SW480 (cell line): ENCODE measurements around the gene CAMTA1.

Experiments used
- DNase-seq: peaks from one replicate; pipeline ENCODE4 v3.0.0-alpha.2; 2016; ENCODE audit warnings: low spot score

Gene CAMTA1

DNA sequence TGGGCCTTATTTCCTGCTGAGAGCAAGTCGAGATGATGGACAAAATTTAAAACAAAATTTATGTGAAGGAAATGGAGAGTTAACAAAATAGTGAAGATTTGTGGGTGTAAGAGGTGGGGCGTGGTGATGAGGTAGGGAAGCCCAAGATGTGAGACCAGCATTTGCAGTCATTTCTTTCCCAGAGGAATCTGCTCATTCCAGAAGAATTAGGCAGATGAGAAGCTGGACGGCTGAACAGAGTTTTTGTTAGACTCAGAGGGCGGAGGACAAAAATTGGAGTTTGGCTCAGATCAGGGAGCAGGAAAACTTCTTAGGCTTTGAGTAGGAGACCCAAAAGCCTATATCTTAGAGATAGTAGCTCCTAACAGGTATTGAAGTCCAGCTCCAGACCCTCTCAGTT, 65.3 kb downstream of the CAMTA1 start:
- DNase-seq = no peak

DNA sequence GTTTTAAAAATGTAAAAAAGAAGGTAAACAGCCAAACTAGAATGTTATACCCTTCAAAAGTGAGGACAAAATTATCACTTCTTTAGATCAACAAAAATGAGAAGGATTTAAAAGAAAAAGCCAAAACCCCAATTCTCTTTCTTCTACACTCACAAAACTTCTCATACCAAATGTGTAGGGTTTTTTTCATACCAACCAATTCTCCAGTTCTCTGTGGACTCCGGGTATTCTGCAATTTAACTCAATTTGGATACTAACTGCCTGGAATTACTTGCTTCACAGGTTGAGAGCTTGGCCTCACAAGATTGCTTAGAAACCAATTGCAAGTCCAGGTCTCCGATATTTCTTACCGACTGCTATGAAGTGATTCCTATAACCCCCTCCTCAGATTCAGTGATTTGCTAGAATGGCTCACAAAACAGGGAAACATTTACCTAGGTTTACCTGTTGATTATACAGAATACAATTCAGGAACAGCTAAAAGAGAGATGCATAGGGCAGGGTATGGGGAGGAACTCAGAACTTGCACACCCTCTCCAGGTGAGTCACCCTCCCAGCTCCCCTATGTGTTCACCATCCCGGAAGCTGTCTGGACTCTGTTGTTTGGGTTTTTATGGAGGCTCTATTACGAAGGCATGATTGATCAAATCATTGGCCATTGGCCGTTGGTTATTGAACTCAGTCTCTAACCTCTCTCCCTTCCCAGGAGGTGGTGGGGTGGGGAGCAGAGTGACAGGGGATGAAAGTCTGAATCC, 67.1 kb downstream of the CAMTA1 start:
- DNase-seq = no peak

GRCh38 chr1:6854166-6854565, 68.9 kb downstream of the CAMTA1 start:
- no peak for DNase-seq

GRCh38 chr1:6857831-6858230, 72.6 kb downstream of the CAMTA1 start:
- DNase-seq = no peak

GRCh38 chr1:6858596-6858995, 73.3 kb downstream of the CAMTA1 start:
- no peak for DNase-seq

DNA sequence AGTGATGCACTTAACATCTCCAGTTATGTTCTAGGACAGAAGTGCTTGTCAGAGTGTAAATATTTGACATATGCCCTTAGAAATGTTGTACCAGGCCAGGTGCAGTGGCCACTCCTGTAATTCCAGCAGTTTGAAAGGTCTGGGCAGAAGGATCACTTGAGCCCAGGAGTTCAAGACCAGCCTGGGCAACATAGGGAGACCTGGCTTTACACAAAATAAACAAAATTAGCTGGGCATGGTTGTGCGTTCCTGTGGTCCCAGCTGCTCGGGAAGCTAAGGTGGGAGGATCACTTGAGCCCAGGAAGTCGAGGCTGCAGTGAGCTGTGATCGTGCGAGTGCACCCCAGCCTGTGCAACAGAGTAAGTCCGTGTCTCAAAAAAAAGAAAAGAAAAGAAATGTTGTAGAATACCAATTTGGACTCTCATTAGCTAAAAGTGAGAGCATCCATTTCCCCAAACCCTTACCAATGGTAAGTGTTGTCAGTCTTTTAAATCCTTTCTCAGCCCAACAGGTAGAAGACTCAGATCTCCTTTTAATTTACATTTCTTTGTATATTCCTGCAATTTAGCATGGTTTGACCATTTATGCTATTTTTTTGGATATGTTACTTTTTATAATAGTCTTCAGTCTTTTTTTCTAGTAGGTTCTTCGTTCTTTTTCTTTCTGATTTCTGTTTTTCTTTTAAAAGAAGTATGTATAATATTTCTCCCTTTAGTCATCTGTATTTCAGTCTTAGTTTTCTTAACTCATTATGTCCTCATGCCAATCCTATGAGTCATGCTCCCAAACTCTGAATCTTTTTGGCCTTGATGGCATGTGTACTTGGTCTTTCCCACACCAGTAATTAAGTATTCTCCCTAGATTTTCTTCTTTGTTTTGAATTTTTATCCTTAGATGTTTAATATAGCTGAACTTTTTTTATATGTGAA, 74.4 kb downstream of the CAMTA1 start:
- DNase-seq = peak; percentile 45

DNA sequence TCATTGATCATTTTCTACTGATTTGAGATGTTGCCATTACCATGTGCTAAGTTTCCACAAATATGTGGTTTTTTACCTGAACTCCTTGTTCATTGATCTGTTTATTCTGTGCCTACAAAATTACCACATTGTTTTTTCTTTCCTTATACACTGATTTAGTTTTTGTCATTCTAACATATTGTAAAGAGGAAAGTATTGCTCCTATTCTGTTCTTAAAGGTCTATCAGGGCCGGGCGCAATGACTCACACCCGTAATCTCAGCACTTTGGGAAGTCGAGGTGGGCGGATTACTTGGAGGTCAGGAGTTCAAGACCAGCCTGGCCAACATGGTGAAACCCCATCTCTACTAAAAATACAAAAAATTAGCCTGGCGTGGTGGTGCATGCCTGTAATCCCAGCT, 75.1 kb downstream of the CAMTA1 start:
- no peak for DNase-seq

DNA sequence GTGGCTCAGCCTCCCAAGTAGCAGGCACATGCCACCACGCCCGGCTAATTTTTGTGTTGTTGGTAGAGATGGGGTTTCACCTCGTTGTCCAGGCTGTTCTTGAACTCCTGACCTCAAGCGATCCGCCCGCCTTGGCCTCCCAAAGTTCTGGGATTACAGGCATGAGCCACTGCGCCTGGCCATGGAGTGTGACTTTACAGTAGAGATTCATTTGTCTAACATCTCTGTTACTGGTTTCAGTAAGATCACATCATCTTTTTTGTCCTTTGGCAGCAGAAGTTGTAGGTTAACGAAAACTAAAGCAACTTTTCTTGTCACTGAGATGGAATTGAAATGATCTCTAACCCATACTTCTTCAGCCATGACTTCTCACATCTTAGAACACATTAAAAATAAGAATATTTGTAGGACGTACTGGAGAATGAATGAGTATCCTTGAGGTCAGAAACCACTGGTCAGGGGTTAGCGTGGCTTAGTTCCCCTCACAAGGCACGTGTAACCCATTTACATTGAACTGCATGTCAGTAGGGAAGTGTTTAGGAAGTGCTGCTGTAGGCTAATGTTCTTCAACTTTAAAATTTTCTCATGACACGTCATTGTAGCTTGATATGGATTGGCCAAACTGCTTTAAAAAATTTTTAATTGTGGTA, 75.9 kb downstream of the CAMTA1 start:
- no peak for DNase-seq

DNA sequence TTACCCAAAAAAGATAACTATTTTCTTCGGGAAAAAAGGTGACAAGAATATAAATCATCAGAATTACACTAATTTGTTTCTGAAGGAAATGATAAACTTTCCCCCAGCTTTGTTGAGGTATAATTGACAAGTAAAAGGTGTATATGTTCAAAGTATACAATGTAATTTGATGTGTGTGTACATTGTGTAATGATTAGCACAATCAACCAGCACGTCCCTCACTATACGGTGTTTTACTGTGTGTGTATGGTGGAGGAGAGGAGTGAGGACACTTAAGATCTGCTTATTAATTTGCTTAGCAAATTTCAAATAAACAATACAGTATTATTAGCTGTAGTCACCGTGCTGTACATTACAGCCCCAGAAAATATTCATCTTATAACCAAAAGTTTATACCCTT, 77.7 kb downstream of the CAMTA1 start:
- DNase-seq = no peak

- DNase-seq = no peak
Observed at GRCh38 chr1:6864166-6864565, 78.9 kb downstream of the CAMTA1 start.

GRCh38 chr1:6866825-6867224, 81.6 kb downstream of the CAMTA1 start:
- DNase-seq = no peak

- no peak for DNase-seq
Observed at GRCh38 chr1:6867321-6867720, 82.1 kb downstream of the CAMTA1 start.

- DNase-seq = no peak
Observed at GRCh38 chr1:6867729-6868659, 82.7 kb downstream of the CAMTA1 start.

DNA sequence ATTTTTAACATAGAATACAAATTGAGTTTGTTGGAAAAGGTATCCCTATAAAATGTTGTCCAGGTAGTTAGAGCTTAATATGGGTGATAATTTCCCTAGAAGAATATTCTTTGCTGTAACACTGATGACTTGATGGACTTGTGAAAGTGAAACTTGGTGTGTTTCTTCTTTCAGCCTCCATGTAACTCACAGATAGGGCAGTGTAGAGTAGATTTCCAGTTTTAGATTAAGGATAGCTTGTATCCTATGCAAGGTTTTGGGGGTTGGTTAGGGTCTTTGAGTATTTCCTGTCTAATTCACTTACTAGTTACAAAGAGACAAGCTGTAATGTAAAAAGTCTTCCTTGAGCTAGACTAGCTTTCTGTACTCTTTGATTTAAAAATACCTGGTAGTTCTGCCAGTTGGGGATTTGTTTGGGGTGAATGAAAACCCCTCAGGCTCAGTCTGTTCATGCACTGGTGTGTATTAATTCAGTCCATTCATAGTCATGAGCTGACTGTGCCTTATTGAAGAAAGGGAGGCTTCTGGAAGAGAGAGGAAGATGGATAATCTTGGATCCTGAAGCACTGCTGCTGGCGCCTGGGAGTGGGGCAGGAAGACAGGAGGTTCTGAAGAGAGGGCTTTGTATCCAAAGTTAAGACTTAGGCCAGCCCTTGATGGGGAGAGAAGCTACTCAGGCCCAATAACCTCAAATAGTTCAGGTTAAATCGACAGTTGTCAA, 83.6 kb downstream of the CAMTA1 start:
- no peak for DNase-seq

DNA sequence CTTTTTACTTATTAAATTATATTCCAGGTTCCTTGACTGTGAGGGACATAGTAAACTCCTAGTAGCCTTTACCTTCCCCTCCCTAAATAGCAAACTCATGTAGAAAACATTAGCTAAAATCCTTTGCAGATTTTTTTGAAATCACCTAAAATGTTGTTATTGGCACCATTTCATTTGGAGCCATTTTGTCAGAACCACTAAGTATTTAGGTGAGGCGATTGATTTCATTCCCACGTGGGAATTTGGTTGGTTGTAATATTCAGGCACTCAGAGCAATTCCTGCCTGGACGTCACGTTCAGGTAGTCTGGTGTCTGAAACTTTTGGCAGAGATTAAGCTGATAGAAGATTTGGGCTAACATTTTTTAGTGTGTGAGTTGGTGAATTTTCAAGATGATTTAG, 84.3 kb downstream of the CAMTA1 start:
- DNase-seq = no peak

- DNase-seq = no peak
Observed at GRCh38 chr1:6870086-6870485, 84.8 kb downstream of the CAMTA1 start.

- no peak for DNase-seq
Observed at GRCh38 chr1:6870571-6870970, 85.3 kb downstream of the CAMTA1 start.

DNA sequence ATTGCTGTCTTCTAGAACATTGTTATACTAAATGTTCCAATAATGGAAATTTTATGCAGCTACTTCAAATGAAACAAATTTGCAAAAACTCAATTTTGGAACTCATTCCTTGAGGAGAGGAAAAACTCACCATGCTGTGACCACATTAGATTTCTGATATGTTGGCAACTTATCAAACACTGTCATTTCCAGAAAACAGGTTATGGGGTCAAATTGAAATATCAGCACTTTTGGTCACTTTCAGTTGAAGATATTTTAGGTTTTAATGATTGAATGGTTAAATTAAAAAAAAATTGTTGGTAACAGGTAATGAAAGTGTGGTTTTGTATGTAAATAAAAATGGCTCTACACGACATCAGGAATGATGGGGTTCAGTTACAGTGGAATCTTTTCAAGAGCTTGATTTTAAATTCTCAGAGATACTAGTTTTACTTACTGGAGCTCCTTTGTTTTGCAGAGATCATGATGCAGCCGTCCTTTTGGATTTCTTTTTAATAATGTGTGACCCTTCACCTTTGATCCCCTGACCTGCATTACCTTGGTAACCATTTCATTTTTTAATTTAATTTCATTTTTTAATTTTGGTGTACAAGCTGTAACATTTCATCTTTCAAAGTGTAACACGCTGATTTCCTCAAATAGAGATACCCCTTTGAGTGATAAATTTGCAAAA, 86.2 kb downstream of the CAMTA1 start:
- DNase-seq = no peak

DNA sequence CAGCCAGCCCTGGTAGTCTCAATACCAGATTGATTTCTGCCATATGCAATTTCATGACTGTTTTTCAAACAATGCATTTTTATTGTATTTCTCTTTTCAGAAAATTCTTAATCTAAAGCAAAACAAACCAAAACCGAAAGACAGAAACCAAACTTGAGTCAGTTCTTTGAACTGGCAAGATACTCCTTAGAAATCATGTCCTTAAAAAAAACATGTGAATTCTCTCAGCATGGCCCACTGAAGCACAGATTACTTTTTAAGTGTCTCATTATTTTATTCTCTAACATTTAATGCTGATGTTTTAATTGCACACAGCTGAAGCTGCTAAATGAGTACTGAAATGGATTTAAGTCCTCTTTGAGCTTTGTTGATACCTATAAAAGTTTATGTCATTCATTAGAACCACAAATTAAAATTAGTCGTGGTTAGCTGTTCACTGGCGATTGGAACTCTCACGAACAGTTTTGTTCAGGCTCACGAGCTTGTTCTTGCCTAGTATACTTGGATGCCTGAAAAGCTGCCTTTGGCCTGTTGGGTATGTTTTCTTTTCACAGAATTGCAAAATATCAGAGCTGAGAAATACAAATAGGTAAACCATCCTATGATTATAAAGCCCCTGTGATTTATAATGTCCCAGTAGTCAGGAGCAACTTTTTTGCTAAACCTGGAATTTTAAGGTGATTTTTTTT, 87.5 kb downstream of the CAMTA1 start:
- no peak for DNase-seq
